B cell (primary cell): Measurements from ENCODE around the gene PRKAG2. TPM values are rescaled to one million over a fixed set of nuclear protein-coding genes. Genes with fewer than 3 reads are reported as not detected.

Experiments used
- ATAC-seq: fragments of 200-7000 bp; cut with Tn5 transposase; one replicate; pipeline ENCODE4 v1.10.0; 2021; ENCODE audit warnings: low read depth, mild to moderate bottlenecking, moderate number of reproducible peaks, moderate library complexity
- CTCF ChIA-PET: fragments of 350-600 bp; sonication (Branson Sonifier 250); formaldehyde crosslinking; loops from one replicate; lab custom pipeline; 2021; ENCODE audit warnings: antibody characterized with exemption, inconsistent platforms; lab: Charles Lee
- POLR2A ChIA-PET: fragments of 350-600 bp; sonication (Branson Sonifier 250); formaldehyde crosslinking; loops from one replicate; lab custom pipeline; 2021; ENCODE audit warnings: antibody characterized with exemption; lab: Charles Lee
- DNase-seq: peaks from one replicate; pipeline ENCODE4 v3.0.0; 2013
- H2AFZ ChIP-seq: 2 replicates; pipeline ENCODE4 v1.6.1; 2012; ENCODE audit warnings: mild to moderate bottlenecking, low read depth, low read length; ENCODE audit not compliant: insufficient read depth, poor library complexity, severe bottlenecking
- H3K27ac ChIP-seq, 2 donors: 1 replicate in 1 of 2; 2 replicates in 1 of 2; pipeline ENCODE4 v1.5.1; 2012 to 2013; ENCODE audit warnings: low read length in 2 of 2, mild to moderate bottlenecking in 2 of 2, moderate library complexity in 1 of 2
- H3K27me3 ChIP-seq, 4 experiments: fragments of 200-600 bp in 1 of 4; sonication (generic) in 1 of 4; replicated peaks in 1 of 4; 1 replicate in 2 of 4; 2 replicates in 2 of 4; pipeline versions ENCODE4 v1.6.1 to v1.7.0; 2013 to 2016; ENCODE audit warnings: low read length in 3 of 4, mild to moderate bottlenecking in 2 of 4, mixed read lengths in 1 of 4, moderate library complexity in 1 of 4; ENCODE audit not compliant: insufficient read depth in 4 of 4, control insufficient read depth in 3 of 4; ENCODE audit errors: control extremely low read depth in 1 of 4
- H3K36me3 ChIP-seq, 2 experiments: replicated peaks in 1 of 2; 1 replicate in 1 of 2; 2 replicates in 1 of 2; pipeline versions ENCODE4 v1.6.1 to v1.7.1; 2013; ENCODE audit warnings: low read length in 1 of 2; ENCODE audit not compliant: insufficient read depth in 2 of 2, control insufficient read depth in 1 of 2; ENCODE audit errors: control extremely low read depth in 1 of 2, extremely low read depth in 1 of 2
- H3K4me1 ChIP-seq, 2 donors: fragments of 200-600 bp in 1 of 2; sonication (generic) in 1 of 2; 1 replicate in 1 of 2; 2 replicates in 1 of 2; pipeline versions ENCODE4 v1.5.1 to v1.6.1; 2013 to 2017; ENCODE audit warnings: low read length in 2 of 2; ENCODE audit not compliant: control insufficient read depth in 2 of 2, insufficient read depth in 2 of 2
- H3K4me2 ChIP-seq: replicated peaks from 2 replicates; pipeline ENCODE3; 2012; ENCODE audit warnings: mild to moderate bottlenecking, low read depth, low read length; ENCODE audit not compliant: poor library complexity, severe bottlenecking
- H3K4me3 ChIP-seq, 5 experiments: fragments of 200-600 bp in 1 of 5; sonication (generic) in 1 of 5; 1 replicate in 3 of 5; 2 replicates in 2 of 5; pipeline versions ENCODE4 v1.5.1 to v1.7.0; 2011 to 2016; ENCODE audit warnings: low read length in 4 of 5, mild to moderate bottlenecking in 4 of 5, low read depth in 2 of 5, control low read depth in 1 of 5, moderate library complexity in 1 of 5; ENCODE audit not compliant: insufficient read depth in 1 of 5; ENCODE audit errors: control extremely low read depth in 1 of 5, extremely low read depth in 1 of 5
- H3K79me2 ChIP-seq: fragments of 200-600 bp; sonication (generic); one replicate; pipeline ENCODE4 v1.6.0; 2016; ENCODE audit warnings: low read length; ENCODE audit not compliant: control insufficient read depth, insufficient read depth
- H3K9ac ChIP-seq: fragments of 200-600 bp; sonication (generic); 2 replicates; pipeline ENCODE4 v1.6.1; 2017; ENCODE audit warnings: mild to moderate bottlenecking, low read length, moderate library complexity
- H3K9me3 ChIP-seq, 3 donors: one replicate each; pipeline versions ENCODE4 v1.6.1 to v1.7.1; 2013; ENCODE audit warnings: low read length in 2 of 3; ENCODE audit not compliant: control insufficient read depth in 2 of 3, insufficient read depth in 1 of 3; ENCODE audit errors: control extremely low read depth in 1 of 3
- H4K20me1 ChIP-seq: 2 replicates; pipeline ENCODE4 v1.6.0; 2012; ENCODE audit warnings: mild to moderate bottlenecking, low read length; ENCODE audit not compliant: insufficient read depth, control insufficient read depth, poor library complexity, severe bottlenecking
- H3K27ac Mint-ChIP-seq: one replicate; pipeline ENCODE4 v1.8.0; 2021; ENCODE audit warnings: mixed read lengths
- H3K27me3 Mint-ChIP-seq: one replicate; pipeline ENCODE4 v1.8.0; 2021; ENCODE audit warnings: mixed read lengths
- H3K4me1 Mint-ChIP-seq: one replicate; pipeline ENCODE4 v1.8.0; 2021; ENCODE audit warnings: mixed read lengths
- H3K4me3 Mint-ChIP-seq: one replicate; pipeline ENCODE4 v1.8.0; 2021; ENCODE audit warnings: mixed read lengths
- H3K9me3 Mint-ChIP-seq: one replicate; pipeline ENCODE4 v1.8.0; 2022; ENCODE audit warnings: mixed read lengths; ENCODE audit not compliant: insufficient read depth
- CTCF ChIP-seq: fragments of 200-600 bp; IDR thresholded peaks from one replicate; pipeline ENCODE4 v1.8.0; 2022; ENCODE audit warnings: antibody characterized with exemption, mild to moderate bottlenecking
- EZH2 ChIP-seq: IDR thresholded peaks from 2 replicates; pipeline ENCODE4 v1.6.1; 2012; ENCODE audit warnings: borderline replicate concordance, low read depth, mild to moderate bottlenecking, moderate library complexity, low read length; ENCODE audit not compliant: insufficient read depth, poor library complexity, severe bottlenecking
- WGBS: methylation state at CpG from one replicate; pipeline ENCODE4 v1.1.5; 2013; ENCODE audit warnings: missing lambda C conversion rate; ENCODE audit not compliant: insufficient coverage; 5-methylcytosine and 5-hydroxymethylcytosine counted together
- intact Hi-C: fragments of 100-400 bp; cut with micrococcal nuclease; formaldehyde crosslinking; loops from one replicate; pipeline ENCODE4 v1.10.0; 2022
- polyA plus RNA-seq: library from polyadenylated mRNA; depleted of rRNA; stranded (reverse); fragments of >200 nt; gene quantifications from 2 replicates; pipeline ENCODE4 v1.2.3, GENCODE V29; 2012
- total RNA-seq, 2 donors: library from RNA; stranded (reverse); fragments of 120-200 nt in 1 of 2; gene quantifications; 1 replicate in 1 of 2; 2 replicates in 1 of 2; pipeline versions ENCODE4 v1.2.3 to v1.2.4, GENCODE V29; 2013 to 2022

The PRKAG2 gene
- total and polyA plus RNA-seq, 2 donors (not counting 1 experiment from before 2014, with no cell fraction given): 22.1 to 56.3 TPM

GRCh38 chr7:151889406-151890354 lies 12.8 kb upstream of the PRKAG2 start:
- Histone ChIP-seq H3K27me3 (peaks cover 0 to 2% (median 0%) of the 10 kb centered on the region in 4 experiments), H3K4me1 (no peaks in the 10 kb centered on the region), H2AFZ (no peak overlapping the region), H3K9me3 (no peaks in the 10 kb centered on the region), H3K4me3 (no peak overlapping the region), H3K79me2 (no peaks in the 10 kb centered on the region), H3K27ac (no peak overlapping the region), H4K20me1 (no peaks in the 10 kb centered on the region), H3K4me2 (no peak overlapping the region), H3K36me3 (no peaks in the 10 kb centered on the region), H3K9ac (no peak overlapping the region)
- no peak for TF ChIP-seq CTCF
- no peak for TF ChIP-seq EZH2
- no peak for DNase-seq
- no peak overlapping the region for H3K27ac Mint-ChIP-seq
- H3K4me1 Mint-ChIP-seq: peaks cover 1% of the 10 kb centered on the region
- no peak for ATAC-seq
- POLR2A ChIA-PET: no interaction called here
- CTCF ChIA-PET: no interaction called here
- no peaks in the 10 kb centered on the region for H3K9me3 Mint-ChIP-seq
- intact Hi-C loops: no loop called here
- H3K4me3 Mint-ChIP-seq: no peak overlapping the region
- H3K27me3 Mint-ChIP-seq: peaks cover 31% of the 10 kb centered on the region
- 81% methylated on average over 20 of the region's 21 CpGs for WGBS
